RCC 7860 (cell line): Measurements from ENCODE around the gene B3GAT3.
"Not testable (repeated sequence)": the region's sequence is repeated elsewhere in the genome, so short reads cannot be mapped to it uniquely, and the experiment has no call there.

Source experiments
- DNase-seq: peaks from one replicate; pipeline ENCODE4 v3.0.0-alpha.2; 2015; ENCODE audit warnings: low spot score
- FAIRE-seq: peaks from 2 replicates; lab custom pipeline; 2012; peaks lifted over from hg19 to GRCh38; lab: Jason Lieb, UNC

Gene B3GAT3

GRCh38 chr11:62645946-62646824 is 24.4 kb upstream of the B3GAT3 start, which contains the start of gene GANAB:
Gene GANAB, minus strand, starts transcription at chr11:62646613. Its CDS starts 14 bp downstream, at chr11:62646599.
- FAIRE-seq, result peak; percentile 75
- peak; percentile 89 for DNase-seq

DNA sequence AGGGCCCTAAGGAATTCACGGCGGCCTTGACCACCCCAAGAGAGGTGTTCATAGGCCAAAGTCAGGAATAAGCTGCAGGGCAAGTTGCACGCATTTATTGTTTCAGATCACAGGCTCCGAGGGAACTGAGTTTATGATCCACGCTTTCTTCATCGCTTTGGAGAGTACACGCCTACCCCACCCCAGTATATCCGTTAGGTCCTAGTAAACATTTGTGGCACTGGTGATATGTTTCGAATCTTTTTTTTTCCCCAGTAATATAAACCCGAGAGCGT is 23.8 kb upstream of the B3GAT3 start:
- FAIRE-seq, result no peak
- no peak for DNase-seq

DNA sequence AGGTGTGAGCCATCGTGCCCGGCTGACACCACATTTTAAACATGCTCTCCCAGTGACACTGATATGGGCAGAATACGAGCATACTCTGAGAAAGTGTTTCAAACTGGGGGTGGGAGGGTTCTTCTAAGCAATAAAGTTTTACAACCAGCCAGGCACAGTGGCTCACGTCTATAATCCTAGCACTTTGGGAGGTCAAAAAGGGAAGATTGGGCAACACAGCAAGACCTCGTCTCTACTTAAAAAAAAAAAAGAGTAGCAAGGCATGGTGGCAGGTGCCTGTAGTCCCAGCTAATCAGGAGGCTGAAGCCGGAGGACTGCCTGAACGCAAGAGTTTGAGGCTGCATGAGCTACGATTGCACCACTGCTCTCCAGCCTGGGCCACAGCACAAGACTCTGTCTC is 22.4 kb upstream of the B3GAT3 start:
- no peak for FAIRE-seq
- DNase-seq, result no peak

- DNase-seq (no peak), FAIRE-seq (no peak)
Measured at GRCh38 chr11:62632492-62632891, 10.7 kb upstream of the B3GAT3 start.

DNA sequence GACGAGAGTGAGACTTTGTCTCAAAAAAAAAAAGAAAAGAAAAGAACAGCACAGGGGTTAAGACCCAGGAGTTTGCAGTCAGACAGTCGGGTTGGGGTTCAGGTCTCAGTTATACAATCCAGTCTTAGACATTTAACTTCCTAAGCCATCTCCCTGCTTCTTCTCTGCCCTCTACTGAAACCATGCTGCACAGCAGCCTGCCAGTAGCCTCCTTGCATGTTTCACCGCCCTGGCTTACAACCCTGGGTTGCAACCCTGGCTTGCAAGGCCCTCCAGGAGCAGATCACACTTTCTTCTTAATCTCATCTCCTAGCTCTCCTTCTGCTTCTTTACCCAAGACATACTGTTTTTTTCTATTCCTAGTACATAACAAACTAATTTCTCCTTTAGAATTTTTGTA is 5.9 kb upstream of the B3GAT3 start:
- FAIRE-seq, result no peak
- no peak for DNase-seq

- FAIRE-seq (no peak), DNase-seq (no peak)
Measured at GRCh38 chr11:62622476-62623089, 797 bp upstream of the B3GAT3 start.

DNA sequence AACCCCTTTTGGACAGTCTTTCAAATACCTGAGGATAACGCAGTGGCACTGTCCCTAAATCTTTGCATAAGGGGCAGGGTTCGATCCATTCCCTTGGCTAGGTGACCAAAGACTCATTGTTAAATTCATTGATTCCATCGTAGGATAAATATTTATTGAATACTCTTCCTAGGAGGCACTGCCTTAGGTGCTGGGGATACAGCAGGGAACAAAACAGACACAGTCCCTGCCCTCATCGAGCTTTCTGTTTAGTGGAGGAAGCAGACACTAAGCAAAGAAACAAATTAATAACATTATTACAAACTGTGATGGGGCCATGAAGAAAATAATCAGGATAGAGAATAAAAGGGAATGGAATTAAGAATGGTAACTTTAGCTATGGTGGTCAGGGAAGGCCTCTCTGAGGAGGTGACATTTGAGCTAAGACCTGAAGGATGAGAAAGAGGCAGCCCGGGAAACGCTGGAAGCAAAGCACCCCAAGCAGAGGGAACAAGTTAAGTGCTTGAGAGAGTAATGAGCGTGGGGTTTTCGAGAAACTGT is 689 bp downstream of the B3GAT3 start:
- DNase-seq (no peak), FAIRE-seq (no peak)

- FAIRE-seq, result not testable (repeated sequence)
Measured at GRCh38 chr11:62616957-62617356, 4.8 kb downstream of the B3GAT3 start.

GRCh38 chr11:62615521-62615920 is 6.3 kb downstream of the B3GAT3 start:
- no peak for DNase-seq
- FAIRE-seq, result no peak

More at GRCh38 chr11:62616957-62617356, 4.8 kb downstream of the B3GAT3 start:
- DNase-seq, result not testable (repeated sequence)

- FAIRE-seq, result no peak
- DNase-seq, result peak; percentile 31
Measured at GRCh38 chr11:62614275-62614674, 7.5 kb downstream of the B3GAT3 start.

DNA sequence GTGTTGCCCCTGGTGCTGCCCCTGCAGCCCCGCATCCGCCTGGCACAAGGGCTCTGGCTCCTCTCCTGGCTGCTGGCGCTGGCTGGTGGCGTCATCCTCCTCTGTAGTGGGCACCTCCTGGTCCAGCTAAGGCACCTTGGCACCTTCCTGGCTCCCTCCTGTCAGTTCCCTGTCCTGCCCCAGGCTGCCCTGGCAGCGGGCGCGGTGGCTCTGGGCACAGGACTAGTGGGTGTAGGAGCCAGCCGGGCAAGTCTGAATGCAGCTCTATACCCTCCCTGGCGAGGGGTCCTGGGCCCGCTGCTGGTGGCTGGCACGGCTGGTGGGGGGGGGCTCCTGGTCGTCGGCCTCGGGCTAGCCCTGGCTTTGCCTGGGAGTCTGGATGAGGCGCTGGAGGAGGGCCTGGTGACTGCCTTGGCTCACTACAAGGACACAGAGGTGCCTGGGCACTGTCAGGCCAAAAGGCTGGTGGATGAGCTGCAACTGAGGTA is 8.5 kb downstream of the B3GAT3 start:
- no peak for DNase-seq
- no peak for FAIRE-seq

- no peak for FAIRE-seq
Measured at GRCh38 chr11:62612366-62613290, 9.2 kb downstream of the B3GAT3 start, which contains the start of the genes EML3 and ROM1. Gene EML3, minus strand, starts transcription at chr11:62612775. Its CDS starts 318 bp downstream, at chr11:62612457. Gene ROM1, plus strand, starts transcription at chr11:62613257. Its CDS starts 25 bp downstream, at chr11:62613282.

GRCh38 chr11:62611705-62612365 is 10.0 kb downstream of the B3GAT3 start:
- DNase-seq (peak; percentile 14), FAIRE-seq (no peak)

More at GRCh38 chr11:62612366-62613290, 9.2 kb downstream of the B3GAT3 start, which contains the start of the genes EML3 and ROM1:
- peak; percentile 61 for DNase-seq

DNA sequence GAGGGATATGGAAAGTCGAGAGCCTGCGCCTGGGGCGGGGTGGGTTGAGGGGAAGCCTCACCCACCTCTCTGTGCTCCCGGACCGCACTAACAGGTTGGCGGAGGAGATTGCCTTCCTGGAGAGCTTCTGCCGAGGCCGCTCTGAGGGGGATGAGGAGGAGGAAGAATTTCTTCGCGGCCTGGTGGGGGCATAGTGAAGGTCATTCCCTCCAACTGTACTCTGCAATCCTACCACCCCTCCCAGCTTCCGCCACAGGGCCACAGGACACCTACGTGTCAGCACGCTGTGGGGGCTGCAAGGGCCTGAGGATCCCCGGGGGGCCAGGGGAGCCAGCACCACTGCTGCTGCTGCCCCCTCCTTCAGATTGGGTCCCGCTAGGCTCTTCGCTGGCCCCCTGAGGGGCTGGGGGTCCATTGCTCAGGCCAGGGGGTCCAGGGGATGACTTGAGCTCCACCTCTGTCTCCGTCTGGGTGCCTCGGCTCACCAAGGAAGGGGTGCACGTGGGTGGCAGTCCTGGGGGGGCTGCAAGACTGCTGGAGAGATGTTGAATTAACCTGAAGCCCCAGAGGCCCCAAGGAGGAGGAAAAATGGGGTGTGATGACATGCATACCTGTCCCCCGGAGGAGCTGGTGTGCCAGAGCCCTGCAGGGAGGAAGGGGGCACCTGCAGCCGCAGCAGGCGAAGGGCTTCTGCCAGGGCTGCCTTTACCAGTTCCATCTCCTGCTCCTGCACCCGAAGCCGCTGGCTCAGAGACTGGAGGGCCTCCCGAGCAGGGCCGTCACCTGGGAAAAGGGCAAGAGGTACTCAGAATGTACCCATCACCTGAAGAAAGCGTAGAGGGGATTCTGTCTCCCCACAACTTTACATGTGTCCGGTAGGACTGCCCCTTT is 10.7 kb downstream of the B3GAT3 start:
- DNase-seq (no peak), FAIRE-seq (no peak)

DNA sequence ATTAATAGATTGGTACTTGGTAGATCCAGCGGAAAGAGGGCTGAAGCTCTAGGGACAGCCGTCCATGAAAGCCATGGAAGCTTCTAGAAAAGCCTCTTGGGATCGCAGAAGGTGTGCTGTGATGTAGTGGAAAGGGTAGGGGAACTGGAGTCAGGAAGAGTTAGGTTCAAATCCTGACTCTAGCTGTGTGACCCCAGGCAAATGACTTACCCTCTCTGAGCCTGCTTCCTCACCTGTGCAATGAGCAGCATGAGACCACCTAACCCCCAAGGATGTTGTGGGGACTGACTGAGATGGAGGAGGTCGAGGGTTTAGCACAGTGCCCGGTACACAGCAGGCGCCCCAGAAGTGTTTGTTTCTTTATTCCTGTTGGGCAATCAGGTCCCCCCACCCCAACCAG is 11.4 kb downstream of the B3GAT3 start:
- FAIRE-seq, result no peak
- DNase-seq, result no peak

- FAIRE-seq (no peak), DNase-seq (no peak)
Measured at GRCh38 chr11:62608776-62609175, 13.0 kb downstream of the B3GAT3 start.

- FAIRE-seq, result no peak
- DNase-seq, result no peak
Measured at GRCh38 chr11:62607714-62608113, 14.1 kb downstream of the B3GAT3 start.

- FAIRE-seq, result no peak
Measured at GRCh38 chr11:62605902-62606301, 15.9 kb downstream of the B3GAT3 start.

GRCh38 chr11:62605467-62605866 is 16.3 kb downstream of the B3GAT3 start:
- FAIRE-seq, result no peak
- DNase-seq, result no peak

More at GRCh38 chr11:62605902-62606301, 15.9 kb downstream of the B3GAT3 start:
- no peak for DNase-seq
